Endodermal cell (in vitro differentiated cells): Measurements from ENCODE around the gene TBK1. TPM values are rescaled to one million over a fixed set of nuclear protein-coding genes. Genes with fewer than 3 reads are reported as not detected.
"Not testable (repeated sequence)": the region's sequence is repeated elsewhere in the genome, so short reads cannot be mapped to it uniquely, and the experiment has no call there.

Source experiments
- DNase-seq: peaks from one replicate; pipeline ENCODE4 v3.0.0-alpha.2; 2017
- H3K27ac ChIP-seq: 2 replicates; pipeline ENCODE4 v1.5.1; 2013; ENCODE audit warnings: mild to moderate bottlenecking, low read depth, low read length, moderate library complexity
- H3K27me3 ChIP-seq: 2 replicates; pipeline ENCODE4 v1.6.1; 2013; ENCODE audit warnings: mild to moderate bottlenecking, low read length, moderate library complexity; ENCODE audit not compliant: insufficient read depth, control insufficient read depth, poor library complexity, severe bottlenecking
- H3K36me3 ChIP-seq: 2 replicates; pipeline ENCODE4 v1.7.0; 2013; ENCODE audit warnings: mild to moderate bottlenecking, low read length, moderate library complexity; ENCODE audit not compliant: control insufficient read depth, insufficient read depth
- H3K4me1 ChIP-seq: one replicate; pipeline ENCODE4 v1.7.0; 2013; ENCODE audit warnings: low read length; ENCODE audit not compliant: control insufficient read depth, insufficient read depth
- H3K4me3 ChIP-seq: 2 replicates; pipeline ENCODE4 v1.5.1; 2013; ENCODE audit warnings: mild to moderate bottlenecking, low read length, moderate library complexity
- H3K9ac ChIP-seq: 2 replicates; pipeline ENCODE4 v1.6.1; 2013; ENCODE audit warnings: mild to moderate bottlenecking, low read length, moderate library complexity; ENCODE audit not compliant: poor library complexity, severe bottlenecking; ENCODE audit errors: extremely low read depth
- H3K9me3 ChIP-seq: 2 replicates; pipeline ENCODE4 v1.6.1; 2013; ENCODE audit warnings: mild to moderate bottlenecking, low read length, moderate library complexity; ENCODE audit not compliant: control insufficient read depth
- H3K27ac Mint-ChIP-seq: 2 replicates; pipeline ENCODE4 v1.8.0; 2020; ENCODE audit warnings: mixed read lengths
- H3K27me3 Mint-ChIP-seq: 2 replicates; pipeline ENCODE4 v1.8.0; 2021; ENCODE audit warnings: mild to moderate bottlenecking, mixed read lengths; ENCODE audit not compliant: insufficient read depth
- H3K36me3 Mint-ChIP-seq: 2 replicates; pipeline ENCODE4 v1.8.0; 2020; ENCODE audit warnings: low read depth, mixed read lengths
- H3K4me1 Mint-ChIP-seq: 2 replicates; pipeline ENCODE4 v1.8.0; 2020; ENCODE audit warnings: mixed read lengths
- H3K4me3 Mint-ChIP-seq: 2 replicates; pipeline ENCODE4 v1.8.0; 2020; ENCODE audit warnings: mild to moderate bottlenecking, moderate library complexity, mixed read lengths
- H3K9me3 Mint-ChIP-seq: 2 replicates; pipeline ENCODE4 v1.8.0; 2020; ENCODE audit warnings: mild to moderate bottlenecking, mixed read lengths
- CTCF ChIP-seq: fragments of 200-600 bp; sonication (generic); conservative IDR thresholded peaks from 2 replicates; pipeline ENCODE4 v1.5.0; 2021; ENCODE audit warnings: antibody characterized with exemption, mild to moderate bottlenecking
- WGBS, 2 experiments: methylation state at CpG; one replicate each; pipeline versions ENCODE4 v1.1.5 to v1.1.7; 2013; ENCODE audit warnings: missing lambda C conversion rate in 2 of 2, mixed read lengths in 1 of 2; ENCODE audit not compliant: insufficient coverage in 1 of 2, insufficient read length in 1 of 2; 5-methylcytosine and 5-hydroxymethylcytosine counted together
- total RNA-seq, 2 donors: library from RNA; stranded (reverse); fragmentation: NEBNext Ultra II Directional in 1 of 2; extraction: Animal tissue kit (Norgen Biotek cat#: 25700) in 1 of 2; gene quantifications; 2 replicates in 1 of 2; 3 replicates in 1 of 2; pipeline ENCODE4 v1.2.1, GENCODE V29; 2021

Gene TBK1
- total RNA-seq, 2 donors from 2014 or later = 23.9 to 25.1 TPM

GRCh38 chr12:64534672-64535199 is 82.8 kb downstream of the TBK1 start:
- peaks cover 5% of the 10 kb centered on the region for H3K4me1 Mint-ChIP-seq
- no peaks in the 10 kb centered on the region for H3K36me3 Mint-ChIP-seq
- Histone ChIP-seq H3K4me3 (no peak overlapping the region), H3K4me1 (no peaks in the 10 kb centered on the region), H3K9me3 (no peaks in the 10 kb centered on the region), H3K27ac (no peak overlapping the region), H3K27me3 (no peaks in the 10 kb centered on the region), H3K36me3 (no peaks in the 10 kb centered on the region), H3K9ac (no peak overlapping the region)
- H3K4me3 Mint-ChIP-seq = no peak overlapping the region
- H3K27me3 Mint-ChIP-seq = peaks cover 3% of the 10 kb centered on the region
- no peaks in the 10 kb centered on the region for H3K9me3 Mint-ChIP-seq
- WGBS, 2 experiments = 90% methylated on average over 4 to 5 of the region's 6 CpGs
- TF ChIP-seq CTCF = no peak
- DNase-seq = no peak
- H3K27ac Mint-ChIP-seq = no peak overlapping the region

GRCh38 chr12:64538121-64538520 is 86.2 kb downstream of the TBK1 start:
- H3K36me3 Mint-ChIP-seq = no peaks in the 10 kb centered on the region
- H3K27me3 ChIP-seq = no peaks in the 10 kb centered on the region
- no peak overlapping the region for H3K27ac Mint-ChIP-seq
- no peaks in the 10 kb centered on the region for H3K4me1 Mint-ChIP-seq
- no peaks in the 10 kb centered on the region for H3K9me3 ChIP-seq
- H3K27ac ChIP-seq = no peak overlapping the region
- no peak overlapping the region for H3K9ac ChIP-seq
- no peaks in the 10 kb centered on the region for H3K9me3 Mint-ChIP-seq
- DNase-seq = no peak
- H3K4me1 ChIP-seq = no peaks in the 10 kb centered on the region
- no peak for TF ChIP-seq CTCF
- 89 to 91% methylated on average over 4 of the region's 4 CpGs for WGBS, 2 experiments
- H3K4me3 ChIP-seq = no peak overlapping the region
- H3K27me3 Mint-ChIP-seq = peaks cover 11% of the 10 kb centered on the region
- H3K4me3 Mint-ChIP-seq = no peak overlapping the region
- H3K36me3 ChIP-seq = no peaks in the 10 kb centered on the region

GRCh38 chr12:64542409-64543047 is 90.6 kb downstream of the TBK1 start:
- not testable (repeated sequence) for H3K9ac ChIP-seq, H3K36me3 Mint-ChIP-seq, H3K27ac ChIP-seq, H3K9me3 Mint-ChIP-seq, H3K4me3 ChIP-seq, H3K27ac Mint-ChIP-seq, H3K9me3 ChIP-seq, H3K4me1 Mint-ChIP-seq, H3K27me3 ChIP-seq, H3K4me1 ChIP-seq, DNase-seq, H3K36me3 ChIP-seq
- WGBS, 2 experiments = 97 to 100% methylated on average over 1 to 14 of the region's 24 CpGs
- peaks cover 14% of the 10 kb centered on the region for H3K27me3 Mint-ChIP-seq
- peak overlapping the region; percentile 25 for H3K4me3 Mint-ChIP-seq
